ENCODE results near the gene IL18BP.

The IL18BP gene

DNA sequence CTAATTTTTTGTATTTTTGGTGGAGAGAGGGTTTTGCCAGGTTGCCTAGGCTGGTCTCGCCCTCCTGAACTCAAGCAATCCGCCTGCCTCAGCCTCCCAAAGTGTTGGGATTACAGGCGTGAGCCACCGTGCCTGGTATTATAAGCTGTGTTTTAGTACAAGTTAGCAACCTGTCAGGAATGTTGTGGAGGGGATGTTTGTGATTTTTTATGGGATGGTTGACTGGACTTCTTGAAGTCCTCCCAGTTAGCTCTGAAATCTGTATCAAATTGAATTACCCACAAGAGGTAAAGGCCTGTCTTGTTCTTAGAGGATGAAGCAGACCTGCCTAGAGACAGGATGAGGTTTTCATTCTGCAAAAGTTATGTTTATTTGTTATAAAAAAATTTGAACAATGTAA lies 34.1 kb upstream of the IL18BP start:
- no peak for TF ChIP-seq CTCF (IDR thresholded peaks at IDR 0.05; ENCODE audit: low read depth, low read length)
- in situ Hi-C loops (cut with HindIII; ENCODE audit: low sequenced_read_pairs) = no loop called here
- no peak for DNase-seq (ENCODE audit: low read depth, low spot score)
- no peak overlapping the region for H3K4me3 ChIP-seq (ENCODE audit: low read depth, low read length)

GRCh38 chr11:71971680-71972079 lies 27.0 kb upstream of the IL18BP start:
- TF ChIP-seq CTCF (IDR thresholded peaks at IDR 0.05; ENCODE audit: low read depth, low read length) = no peak
- DNase-seq (ENCODE audit: low read depth, low spot score) = no peak
- in situ Hi-C loops (cut with HindIII; ENCODE audit: low sequenced_read_pairs) = no loop called here
- H3K4me3 ChIP-seq (ENCODE audit: low read depth, low read length) = no peak overlapping the region

- DNase-seq (ENCODE audit: low read depth, low spot score) = no peak
- in situ Hi-C loops (cut with HindIII; ENCODE audit: low sequenced_read_pairs) = no loop called here
- H3K4me3 ChIP-seq (ENCODE audit: low read depth, low read length) = no peak overlapping the region
- no peak for TF ChIP-seq CTCF (IDR thresholded peaks at IDR 0.05; ENCODE audit: low read depth, low read length)
These were observed 22.2 kb upstream of the IL18BP start for GRCh38 chr11:71976551-71976950.

- H3K4me3 ChIP-seq (ENCODE audit: low read depth, low read length) = no peak overlapping the region
- in situ Hi-C loops (cut with HindIII; ENCODE audit: low sequenced_read_pairs) = no loop called here
- no peak for DNase-seq (ENCODE audit: low read depth, low spot score)
- TF ChIP-seq CTCF (IDR thresholded peaks at IDR 0.05; ENCODE audit: low read depth, low read length) = no peak
These were observed 21.6 kb upstream of the IL18BP start for GRCh38 chr11:71977090-71977489.

DNA sequence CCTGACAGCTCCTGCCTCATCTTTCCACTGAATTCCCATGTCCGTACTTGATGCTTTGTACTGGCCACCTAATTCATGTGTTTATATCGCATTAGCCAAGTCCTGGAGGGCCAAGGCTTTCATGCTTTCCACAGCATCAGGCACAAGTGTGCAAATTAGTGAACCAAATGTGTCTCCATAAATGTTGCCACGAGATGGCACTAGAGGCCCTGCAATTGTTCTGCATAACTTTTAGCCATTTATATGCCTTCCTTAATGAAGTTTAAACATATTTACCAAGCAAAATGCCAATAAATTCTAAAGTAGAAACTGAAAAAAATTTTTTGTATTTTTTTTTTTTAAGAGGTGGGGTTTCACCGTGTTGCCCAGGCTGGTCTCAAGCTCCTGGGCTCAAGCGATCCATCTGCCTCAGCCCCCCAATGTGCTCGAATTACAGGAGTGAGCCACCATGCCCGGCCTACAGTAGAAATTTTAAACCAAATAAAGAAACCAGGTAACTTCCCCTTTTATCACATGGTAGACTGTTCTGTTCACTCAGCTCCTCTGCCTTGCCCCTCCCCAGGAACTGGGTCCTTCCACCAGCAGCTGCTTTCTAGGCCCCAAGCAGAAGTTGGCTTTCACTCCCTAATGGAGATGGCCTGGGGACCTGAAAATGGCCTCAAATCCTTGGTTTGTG lies 20.8 kb upstream of the IL18BP start:
- no peak overlapping the region for H3K4me3 ChIP-seq (ENCODE audit: low read depth, low read length)
- peak; percentile 56 for DNase-seq (ENCODE audit: low read depth, low spot score)
- TF ChIP-seq CTCF (IDR thresholded peaks at IDR 0.05; ENCODE audit: low read depth, low read length) = peak; percentile 68
- in situ Hi-C loops (cut with HindIII; ENCODE audit: low sequenced_read_pairs) = no loop called here

DNA sequence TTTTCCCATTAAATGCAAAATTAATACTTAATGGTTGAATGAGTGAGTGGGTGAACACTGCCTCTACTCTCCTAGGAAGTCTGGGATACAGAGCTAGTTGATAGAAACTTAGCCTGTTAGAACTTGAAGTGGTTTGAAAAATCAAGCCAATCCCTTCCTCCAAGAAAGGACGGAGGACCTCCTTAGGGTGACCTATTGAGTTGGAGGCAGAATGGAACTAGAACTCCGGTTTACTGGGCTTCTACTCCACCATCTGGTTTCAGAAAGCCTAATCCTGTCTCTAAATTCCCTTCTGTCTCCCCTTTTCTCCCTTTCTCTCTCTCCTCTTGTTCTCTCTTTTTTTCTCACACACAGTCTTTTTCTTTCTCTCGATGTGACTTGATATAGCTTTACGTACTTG lies 19.6 kb upstream of the IL18BP start:
- DNase-seq (ENCODE audit: low read depth, low spot score) = no peak
- no peak for TF ChIP-seq CTCF (IDR thresholded peaks at IDR 0.05; ENCODE audit: low read depth, low read length)
- no peak overlapping the region for H3K4me3 ChIP-seq (ENCODE audit: low read depth, low read length)
- in situ Hi-C loops (cut with HindIII; ENCODE audit: low sequenced_read_pairs) = no loop called here

Data from astrocyte of the spinal cord (primary cell).